ENCODE data around the gene SUPT3H.
A peak's percentile ranks its signal among the peaks of the same experiment; 100 is the strongest.
"Not testable (repeated sequence)": the region's sequence is repeated elsewhere in the genome, so short reads cannot be mapped to it uniquely, and the experiment has no call there.

The SUPT3H gene

DNA sequence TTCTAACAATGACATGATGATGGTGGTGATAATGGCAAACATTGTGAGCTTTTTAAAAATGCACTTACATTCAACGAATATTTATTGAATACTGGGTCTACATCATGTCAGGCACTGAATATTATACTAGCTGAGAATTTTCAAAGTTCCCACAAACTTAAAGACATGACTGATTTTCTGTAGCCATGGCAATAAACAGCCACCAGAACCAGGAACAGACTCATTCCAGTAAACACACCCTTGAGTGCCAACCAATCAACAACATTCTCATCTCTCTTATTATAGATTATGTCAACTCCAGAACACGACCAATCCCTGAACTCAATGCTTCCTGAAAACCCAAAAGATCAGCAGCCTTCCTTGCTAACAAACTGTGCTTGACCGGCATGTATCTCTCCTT is 262.0 kb downstream of the SUPT3H start:
- peak; percentile 9 for DNase-seq (ENCODE audit: low spot score)

DNA sequence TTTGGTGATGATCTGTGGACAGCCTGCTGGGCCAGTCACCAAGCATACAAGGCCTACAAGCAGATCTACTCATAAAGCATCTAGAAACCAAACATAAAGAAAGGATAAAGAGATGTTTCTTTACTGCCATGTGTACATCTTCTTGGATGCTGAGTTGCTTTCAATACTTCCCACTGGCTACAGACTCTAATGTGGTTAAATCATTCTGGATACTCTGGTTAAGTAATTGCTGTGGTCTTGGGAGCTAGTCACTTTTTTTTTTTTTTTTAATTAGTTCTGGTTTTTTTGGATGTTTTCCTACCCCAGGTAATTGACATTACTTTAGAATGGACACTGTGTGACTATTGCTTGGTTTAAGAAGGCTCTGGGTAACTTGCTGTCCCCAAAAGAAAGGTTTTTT is 265.0 kb downstream of the SUPT3H start:
- no peak for DNase-seq (ENCODE audit: low spot score)

DNA sequence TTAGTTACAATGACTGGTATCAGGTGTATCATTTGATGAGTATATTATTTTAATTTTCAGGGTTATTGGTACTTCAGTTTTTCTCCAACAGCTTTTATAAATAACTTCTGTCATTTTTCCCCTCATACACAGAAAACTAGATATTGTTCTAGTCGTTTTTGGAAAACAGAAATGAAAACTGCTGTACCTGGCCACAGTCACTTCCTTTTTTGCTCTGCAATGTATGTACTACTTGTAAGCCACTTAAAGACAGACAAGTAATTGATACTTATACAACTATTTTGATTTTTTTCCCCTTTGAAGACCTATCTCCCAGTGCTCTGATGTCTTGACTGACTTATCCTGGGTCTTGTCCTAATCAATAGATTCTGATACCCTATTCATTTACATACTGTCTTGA is 268.2 kb downstream of the SUPT3H start:
- no peak for DNase-seq (ENCODE audit: low spot score)

DNA sequence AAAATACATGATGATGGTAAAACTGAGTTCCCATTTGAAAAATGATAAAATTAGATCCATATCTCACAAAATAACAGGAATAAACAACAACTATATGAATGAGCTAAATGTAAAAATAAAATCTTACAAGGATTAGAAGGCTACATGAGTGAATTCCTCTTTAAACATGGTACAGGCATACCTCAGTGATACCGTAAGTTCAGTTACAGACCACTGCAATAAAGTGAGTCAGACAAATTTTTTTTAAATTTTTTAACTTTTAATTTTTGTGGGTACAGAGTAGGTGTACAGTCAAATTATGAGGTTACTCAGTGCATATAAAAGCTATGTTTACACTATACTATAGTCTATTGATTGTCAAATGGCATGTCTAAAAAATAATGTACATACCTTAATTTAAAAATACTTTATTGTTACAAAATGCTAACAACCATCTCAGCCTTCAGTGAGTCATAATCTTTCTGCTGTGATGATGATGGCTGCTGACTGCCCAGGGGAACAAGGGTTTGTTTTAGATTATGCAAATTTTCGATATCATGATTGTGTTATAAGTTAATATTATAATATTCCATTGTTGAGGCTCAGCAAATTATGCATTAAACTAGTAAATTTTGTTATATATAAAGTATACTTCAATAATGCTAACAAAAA is 272.4 kb downstream of the SUPT3H start:
- no peak for DNase-seq (ENCODE audit: low spot score)

DNA sequence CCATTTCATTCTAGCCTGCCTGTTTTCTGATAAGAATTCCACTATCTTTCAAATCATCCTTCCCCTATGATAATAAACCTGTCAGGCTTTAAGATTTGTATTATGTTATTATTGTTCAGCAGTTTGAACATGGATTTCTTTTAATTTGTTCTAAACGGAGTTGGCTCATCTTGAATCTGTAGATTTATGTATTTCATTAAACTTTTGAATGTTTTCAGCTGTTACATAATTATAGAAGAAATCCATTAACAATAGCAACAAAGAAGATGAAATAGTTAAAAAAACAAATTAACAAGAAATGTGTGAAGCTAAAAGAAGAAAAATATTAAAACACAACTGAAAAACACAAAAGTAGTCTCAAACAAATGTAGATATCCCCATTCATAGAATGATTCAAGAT is 273.3 kb downstream of the SUPT3H start:
- DNase-seq (ENCODE audit: low spot score) = no peak

DNA sequence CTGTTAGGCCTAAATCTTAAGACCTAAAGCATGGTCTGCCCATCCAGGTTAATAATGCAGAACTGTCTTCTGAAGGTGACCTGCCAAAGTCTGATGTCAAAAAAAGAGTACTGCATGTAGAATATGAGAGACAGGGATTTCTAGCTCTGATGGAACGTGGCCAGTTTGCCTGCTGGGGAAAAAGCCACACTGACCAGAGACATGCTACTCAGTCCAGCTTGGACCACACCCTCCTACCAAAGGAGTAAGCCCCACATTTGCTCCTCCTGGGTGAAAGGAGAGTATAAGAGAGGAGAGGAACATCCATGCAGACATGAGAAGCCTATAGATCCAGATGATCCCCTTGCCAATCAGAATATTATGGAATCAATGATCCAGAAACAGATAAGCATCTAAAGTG is 279.5 kb downstream of the SUPT3H start:
- peak; percentile 17 for DNase-seq (ENCODE audit: low spot score)

DNA sequence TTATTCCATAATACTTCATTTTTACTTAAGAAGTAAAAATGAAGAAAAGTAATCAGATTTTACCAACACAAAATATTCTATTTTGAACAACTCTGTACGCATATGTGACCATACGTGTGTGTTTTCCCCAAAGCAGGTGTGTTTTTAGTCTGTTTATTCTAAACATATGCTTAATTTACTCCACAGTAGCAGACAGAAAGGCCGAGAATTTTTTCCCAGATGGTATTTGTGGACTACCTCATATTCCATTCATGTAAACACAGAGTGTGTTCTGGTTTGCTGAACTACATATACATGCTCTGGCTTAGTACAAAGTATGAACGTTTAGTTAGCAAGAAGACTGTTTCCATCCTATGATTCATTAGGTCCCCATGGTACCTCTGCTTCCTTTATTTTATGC is 282.9 kb downstream of the SUPT3H start:
- no peak for DNase-seq (ENCODE audit: low spot score)

DNA sequence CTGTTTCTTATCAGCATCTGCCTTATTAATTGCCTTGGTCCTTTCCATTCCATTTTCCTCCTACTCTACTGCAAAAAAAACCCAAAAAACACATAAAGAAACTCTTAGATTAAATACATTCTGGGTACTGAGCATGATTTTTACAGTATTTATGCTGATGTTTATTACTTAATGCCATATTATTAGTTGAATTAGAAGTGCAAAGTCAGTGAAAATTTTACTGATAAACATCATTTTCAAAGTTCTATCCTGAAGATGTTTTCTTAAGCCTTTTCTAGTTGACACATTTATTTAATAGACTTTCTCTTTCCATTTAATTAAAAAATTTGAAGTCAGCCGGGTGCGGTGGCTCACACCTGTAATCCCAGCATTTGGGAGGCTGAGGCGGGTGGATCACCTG is 285.6 kb downstream of the SUPT3H start:
- no peak for DNase-seq (ENCODE audit: low spot score)

DNA sequence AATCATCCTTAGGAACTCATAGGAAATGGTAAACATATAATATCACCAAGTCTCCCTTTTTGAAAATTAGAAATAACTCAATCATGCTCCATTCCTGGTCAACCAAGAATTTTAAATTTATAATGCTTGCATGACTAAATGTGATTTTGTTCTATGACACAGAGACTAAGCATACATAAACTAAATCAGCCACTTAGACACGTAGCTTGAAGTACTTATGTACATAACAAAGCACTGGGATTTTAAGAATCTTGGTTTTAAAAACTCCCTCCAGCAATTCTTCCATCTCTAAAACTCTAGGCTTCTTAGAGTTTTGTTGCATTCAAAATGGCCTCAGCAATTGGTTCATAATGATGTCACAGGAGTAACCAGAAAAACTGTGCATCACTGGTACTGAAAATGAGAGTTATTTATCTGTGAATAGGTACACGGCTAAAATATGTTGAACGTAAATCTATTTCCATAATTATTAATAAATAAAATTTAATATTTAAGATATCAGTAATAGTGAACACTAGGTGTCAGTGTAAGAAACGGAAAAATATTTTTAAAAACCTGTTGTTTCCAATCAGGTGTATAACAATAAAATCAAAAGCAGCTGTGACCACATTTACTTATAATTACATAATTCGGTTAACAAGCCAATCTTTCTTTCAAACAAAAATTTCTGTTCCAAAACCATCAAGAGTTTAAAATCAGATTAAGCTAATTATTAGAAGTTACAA is 291.2 kb downstream of the SUPT3H start:
- no peak for DNase-seq (ENCODE audit: low spot score)

DNA sequence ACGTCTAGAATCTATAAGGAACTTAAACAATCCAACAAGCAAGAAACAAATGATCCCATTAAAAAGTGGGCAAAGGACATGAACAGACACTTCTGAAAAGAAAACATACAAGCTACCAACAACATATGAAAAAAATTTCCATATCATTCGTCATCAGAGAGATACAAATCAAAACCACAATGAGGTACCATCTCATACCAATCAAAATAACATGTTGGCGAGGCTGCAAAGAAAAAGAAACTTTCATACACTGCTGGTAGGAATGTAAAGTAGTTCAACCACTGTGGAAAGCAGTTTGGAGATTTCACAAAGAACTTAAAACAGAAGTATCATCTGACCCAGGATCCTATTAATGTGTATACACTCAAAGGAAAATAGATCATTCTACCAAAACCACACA is 293.5 kb downstream of the SUPT3H start:
- no peak for DNase-seq (ENCODE audit: low spot score)

DNA sequence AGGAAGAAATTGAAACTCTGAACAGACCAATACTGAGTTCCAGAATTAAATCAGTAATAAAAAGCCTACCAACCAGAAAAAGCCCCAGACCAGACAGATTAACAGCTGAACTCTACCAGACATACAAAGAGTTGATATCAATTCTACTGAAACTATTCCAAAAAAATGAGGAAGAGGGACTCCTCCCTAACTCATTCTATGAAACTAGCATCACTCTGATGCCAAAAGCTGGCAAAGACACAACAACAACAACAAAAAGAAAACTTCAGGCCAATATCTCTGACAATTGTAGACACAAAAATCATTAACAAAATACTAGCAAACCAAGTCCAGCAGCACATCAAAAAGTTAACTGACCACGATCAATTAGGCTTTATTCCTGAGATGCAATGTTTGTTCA is 295.6 kb downstream of the SUPT3H start:
- DNase-seq (ENCODE audit: low spot score) = no peak

DNA sequence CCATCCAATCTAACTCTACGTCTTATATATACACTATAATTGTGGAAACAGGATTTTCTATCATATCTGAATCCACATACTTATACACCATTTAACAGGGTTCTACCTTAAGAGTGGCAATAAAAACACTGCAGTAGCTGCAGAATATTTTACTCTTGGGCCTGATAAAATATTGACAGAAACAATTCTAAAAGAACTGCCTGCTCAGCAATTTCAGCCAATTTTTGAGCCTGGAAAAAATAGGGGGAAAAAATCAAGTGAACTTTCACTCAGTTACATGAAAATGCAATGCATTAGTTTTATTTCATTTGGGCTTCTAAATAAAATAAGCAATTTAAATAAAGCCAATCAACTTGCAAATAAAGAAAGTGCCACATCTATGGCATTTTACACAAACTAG is 296.1 kb downstream of the SUPT3H start:
- no peak for DNase-seq (ENCODE audit: low spot score)

DNA sequence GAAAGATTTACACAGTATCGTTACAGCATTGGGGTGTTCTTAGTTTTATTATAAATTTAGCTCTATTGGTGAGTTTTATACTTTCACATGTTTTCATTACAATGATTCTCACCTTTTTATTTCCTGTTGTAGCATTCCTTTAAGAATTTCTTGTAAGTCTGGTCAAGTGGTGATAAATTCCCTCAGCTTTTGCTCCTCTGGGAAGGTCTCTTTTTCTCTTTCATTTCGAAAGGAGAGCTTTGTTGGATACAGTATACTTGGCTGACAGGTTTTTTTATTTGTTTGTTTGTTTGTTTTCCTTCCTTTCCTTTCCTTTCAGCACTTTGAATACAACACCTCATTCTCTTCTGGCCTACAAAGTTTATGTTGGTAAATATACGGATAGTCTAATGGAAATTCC is 299.3 kb downstream of the SUPT3H start:
- no peak for DNase-seq (ENCODE audit: low spot score)

DNA sequence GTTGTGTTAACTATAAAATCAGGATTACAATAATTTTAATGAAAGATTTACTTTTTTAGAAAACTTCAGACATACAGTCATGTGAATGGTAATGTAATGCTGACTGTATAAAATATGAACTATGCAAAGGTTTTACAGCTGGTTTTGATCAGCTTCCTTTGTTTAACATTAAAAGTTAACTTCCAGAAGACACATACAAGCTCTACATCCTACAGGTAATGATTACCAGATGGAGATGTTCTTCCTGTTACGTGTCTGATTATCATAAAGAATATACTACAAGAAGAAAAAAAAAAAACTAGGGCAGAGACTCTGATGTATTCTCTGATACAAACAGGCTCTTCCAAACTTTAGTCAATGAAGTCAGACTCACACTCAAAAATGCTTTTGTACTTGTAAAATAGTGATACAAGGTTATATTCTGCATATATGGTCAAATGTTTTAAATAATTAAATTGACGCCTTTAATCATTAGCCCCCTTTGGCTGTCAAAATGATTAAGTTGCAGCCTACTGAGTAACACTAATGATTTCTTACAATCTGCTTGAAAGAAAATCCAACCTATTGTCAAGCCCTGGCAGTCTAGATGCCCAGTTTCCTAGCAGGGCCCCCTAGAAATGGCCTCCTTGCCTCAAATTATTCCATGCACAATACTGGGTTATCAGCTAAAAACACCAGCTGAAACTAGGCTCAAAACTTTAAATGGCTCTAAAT is 301.4 kb downstream of the SUPT3H start:
- no peak for DNase-seq (ENCODE audit: low spot score)

DNA sequence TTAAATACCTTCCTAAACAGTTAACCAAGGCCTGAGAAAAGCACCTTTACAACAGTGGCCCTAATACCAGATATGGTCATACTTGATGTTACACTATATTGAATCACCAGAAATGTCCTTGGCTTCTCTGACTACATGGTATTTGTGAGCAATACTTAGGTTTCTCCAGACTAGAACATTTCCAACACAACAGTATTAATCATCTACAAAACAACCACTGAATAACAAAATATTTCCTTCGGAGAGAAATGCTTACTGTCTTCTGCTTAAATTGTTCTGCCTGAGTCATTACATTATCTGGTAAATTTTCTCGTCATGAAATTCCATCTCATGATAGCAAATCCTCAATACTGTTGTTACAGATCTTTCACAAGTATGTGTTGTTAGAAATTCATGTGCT is 302.5 kb downstream of the SUPT3H start:
- DNase-seq (ENCODE audit: low spot score) = peak; percentile 49

DNA sequence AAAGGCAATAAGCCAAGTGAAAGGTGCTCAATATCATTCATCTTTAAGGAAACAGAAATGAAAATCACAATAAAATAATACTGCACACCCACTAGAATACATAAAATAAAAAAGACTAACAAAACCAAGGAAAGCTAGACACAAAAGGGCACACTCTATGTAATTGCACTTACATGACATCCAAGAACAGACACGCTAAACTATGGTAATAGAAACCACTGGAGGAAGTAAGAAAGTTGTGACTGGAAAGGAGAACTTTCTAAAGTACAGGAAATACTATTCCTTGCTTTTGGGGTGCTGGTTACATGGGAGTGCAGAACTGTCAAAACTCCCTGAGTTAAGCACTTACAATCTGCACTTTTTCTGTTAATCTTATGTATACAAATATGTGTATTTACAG is 303.3 kb downstream of the SUPT3H start:
- DNase-seq (ENCODE audit: low spot score) = no peak

DNA sequence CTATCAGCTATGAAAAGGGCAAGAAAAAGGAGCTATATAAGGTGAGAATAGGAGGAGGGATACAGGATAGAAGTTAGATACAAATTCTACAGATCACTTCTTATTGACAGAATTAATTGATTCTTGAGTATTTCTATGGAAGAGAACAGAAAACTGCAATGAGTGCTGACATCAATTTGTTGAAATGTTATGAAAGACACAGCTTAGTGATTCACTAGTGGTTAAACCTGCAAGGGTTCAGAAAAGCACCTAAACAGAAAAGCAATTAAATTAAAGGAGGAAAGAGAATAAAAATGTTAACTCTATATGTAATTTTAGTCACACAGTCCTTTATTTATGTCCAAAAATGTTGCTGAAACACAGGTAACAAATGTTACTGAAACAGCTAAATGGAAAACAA is 304.0 kb downstream of the SUPT3H start:
- no peak for DNase-seq (ENCODE audit: low spot score)

DNA sequence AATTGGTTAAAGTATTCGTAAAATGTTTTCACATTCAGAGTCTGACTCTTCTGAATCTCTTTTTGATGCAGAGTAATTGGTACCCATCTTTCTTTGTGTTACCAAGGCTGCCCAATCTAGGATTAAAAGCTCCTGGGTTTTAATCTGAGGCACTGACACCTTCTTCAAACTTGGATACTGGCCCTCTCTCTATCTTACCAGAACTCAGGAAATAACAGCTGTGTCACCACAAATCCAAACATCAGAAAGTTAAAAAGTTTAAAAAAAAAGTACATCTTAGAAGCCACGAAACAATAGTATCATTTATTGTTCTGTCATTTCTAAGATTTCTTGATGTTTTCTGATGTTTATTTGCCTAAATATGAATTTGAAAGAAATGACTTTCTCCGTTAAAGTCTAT is 305.1 kb downstream of the SUPT3H start:
- DNase-seq (ENCODE audit: low spot score) = no peak

DNA sequence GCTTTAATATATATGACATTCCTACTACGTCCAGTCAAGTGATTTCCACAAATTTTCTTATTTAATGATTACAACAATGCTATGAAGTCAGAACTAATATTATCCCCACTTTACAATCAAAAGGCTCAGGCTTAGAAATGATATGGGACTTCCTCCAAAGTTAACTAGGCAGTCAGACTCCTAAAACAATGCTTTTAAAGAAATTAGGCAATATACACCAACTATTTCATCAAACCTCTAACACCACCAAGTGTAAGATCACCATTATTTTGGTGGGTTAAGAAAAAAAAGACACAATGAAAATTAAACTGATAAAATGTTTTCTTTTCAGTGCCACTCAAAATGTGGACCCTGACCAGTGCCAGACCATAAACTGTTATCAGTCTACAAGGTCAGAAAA is 305.7 kb downstream of the SUPT3H start:
- DNase-seq (ENCODE audit: low spot score) = no peak

DNA sequence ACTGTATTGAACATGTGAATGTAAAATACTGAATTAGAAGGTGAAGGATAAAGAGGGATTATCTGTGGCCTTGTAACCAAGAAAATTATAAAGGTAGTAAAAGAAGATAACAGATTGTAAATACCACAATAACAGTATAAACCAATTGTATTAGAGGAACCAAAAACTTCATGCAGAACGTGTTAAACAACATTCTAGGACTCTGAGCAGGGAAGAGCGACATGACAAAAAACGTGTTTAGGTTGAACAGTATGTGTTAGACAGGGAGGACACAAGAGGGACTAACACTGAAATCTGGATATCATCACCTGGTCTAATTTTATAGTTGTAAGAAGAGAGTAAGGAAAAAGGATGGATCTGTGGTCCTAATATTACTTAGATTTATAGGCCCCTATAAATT is 308.6 kb downstream of the SUPT3H start:
- DNase-seq (ENCODE audit: low spot score) = no peak

DNA sequence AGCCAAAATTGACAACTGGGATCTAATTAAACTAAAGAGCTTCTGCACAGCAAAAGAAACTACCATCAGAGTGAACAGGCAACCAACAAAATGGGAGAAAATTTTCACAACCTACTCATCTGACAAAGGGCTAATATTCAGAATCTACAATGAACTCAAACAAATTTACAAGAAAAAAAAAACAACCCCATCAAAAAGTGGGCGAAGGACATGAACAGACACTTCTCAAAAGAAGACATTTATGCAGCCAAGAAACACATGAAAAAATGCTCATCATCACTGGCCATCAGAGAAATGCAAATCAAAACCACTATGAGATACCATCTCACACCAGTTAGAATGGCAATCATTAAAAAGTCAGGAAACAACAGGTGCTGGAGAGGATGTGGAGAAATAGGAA is 310.3 kb downstream of the SUPT3H start:
- DNase-seq (ENCODE audit: low spot score) = not testable (repeated sequence)

DNA sequence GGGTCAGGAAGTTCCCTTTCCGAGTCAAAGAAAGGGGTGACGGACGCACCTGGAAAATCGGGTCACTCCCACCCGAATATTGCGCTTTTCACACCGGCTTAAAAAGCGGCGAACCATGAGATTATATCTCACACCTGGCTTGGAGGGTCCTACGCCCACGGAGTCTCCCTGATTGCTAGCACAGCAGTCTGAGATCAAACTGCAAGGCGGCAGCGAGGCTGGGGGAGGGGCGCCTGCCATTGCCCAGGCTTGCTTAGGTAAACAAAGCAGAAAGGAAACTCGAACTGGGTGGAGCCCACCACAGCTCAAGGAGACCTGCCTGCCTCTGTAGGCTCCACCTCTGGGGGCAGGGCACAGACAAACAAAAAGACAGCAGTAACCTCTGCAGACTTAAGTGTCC is 315.1 kb downstream of the SUPT3H start:
- not testable (repeated sequence) for DNase-seq (ENCODE audit: low spot score)

DNA sequence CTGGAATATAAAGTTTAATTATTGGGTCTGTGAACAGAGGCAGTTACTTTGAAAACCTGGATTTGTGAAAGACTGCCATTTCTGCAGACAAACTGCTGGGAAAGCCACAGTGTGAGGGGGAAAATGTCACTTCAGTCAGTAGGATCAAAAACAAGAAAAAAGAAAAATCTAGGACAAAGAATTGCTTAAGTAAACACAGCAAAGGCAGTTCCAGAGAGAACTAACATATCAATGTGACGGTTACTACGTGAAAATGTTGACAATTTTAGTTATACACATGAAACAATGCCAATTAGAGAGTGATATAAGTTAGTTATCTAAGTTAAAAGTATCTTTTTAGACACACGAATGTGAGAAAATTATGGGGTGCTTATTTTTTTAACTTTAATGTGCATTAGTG is 320.0 kb downstream of the SUPT3H start:
- no peak for DNase-seq (ENCODE audit: low spot score)

Measured in AG20443 (cell line).